SK-N-SH (cell line): Measurements from ENCODE around the gene ADRM1. TPM values are rescaled to one million over a fixed set of nuclear protein-coding genes. Genes with fewer than 3 reads are reported as not detected.

Experiments
- CTCF ChIA-PET: fragments of 300-600, 350-600 bp; formaldehyde crosslinking; extraction: SDS; loops from one replicate; lab custom pipeline; 2021; lab: Yijun Ruan, JAX
- POLR2A ChIA-PET: fragments of 350-600 bp; sonication (Branson Sonifier 250); formaldehyde crosslinking; extraction: SDS; loops from one replicate; lab custom pipeline; 2020; ENCODE audit warnings: antibody characterized with exemption, inconsistent platforms; lab: Yijun Ruan, JAX
- DNase-seq: peaks from one replicate; pipeline ENCODE4 v3.0.0; 2012
- H2AFZ ChIP-seq: fragments of 200-600 bp; sonication (generic); 2 replicates; pipeline ENCODE4 v1.8.1; 2016; ENCODE audit warnings: antibody characterized with exemption, mild to moderate bottlenecking, low read depth
- H3F3A ChIP-seq: fragments of 200-600 bp; sonication (generic); replicated peaks from 2 replicates; pipeline ENCODE3; 2016; ENCODE audit warnings: antibody characterized with exemption, mild to moderate bottlenecking; ENCODE audit not compliant: insufficient read depth
- H3K27ac ChIP-seq, 2 experiments: fragments of 200-500 bp in 1 of 2; fragments of 200-600 bp in 1 of 2; sonication (Bioruptor generic) in 1 of 2; sonication (generic), shearing (Covaris generic) in 1 of 2; 2 replicates each; pipeline versions ENCODE4 v1.5.1 to v1.6.1; 2014 to 2016; ENCODE audit warnings: low read depth in 2 of 2, inconsistent platforms in 1 of 2, low read length in 1 of 2, mild to moderate bottlenecking in 1 of 2, mixed read lengths in 1 of 2
- H3K27me3 ChIP-seq: fragments of 200-600 bp; sonication (generic), shearing (Covaris generic); 2 replicates; pipeline ENCODE4 v1.6.1; 2016; ENCODE audit warnings: mixed run types; ENCODE audit not compliant: insufficient read depth
- H3K36me3 ChIP-seq, 2 experiments: fragments of 200-500 bp in 1 of 2; fragments of 200-600 bp in 1 of 2; sonication (Bioruptor generic) in 1 of 2; sonication (generic) in 1 of 2; replicated peaks in 1 of 2; 2 replicates each; pipeline versions ENCODE3 to v1.5.1; 2014 to 2016; ENCODE audit warnings: low read length in 1 of 2, mild to moderate bottlenecking in 1 of 2; ENCODE audit not compliant: insufficient read depth in 2 of 2, control insufficient read depth in 1 of 2
- H3K4me1 ChIP-seq, 2 experiments: fragments of 200-500 bp in 1 of 2; fragments of 200-600 bp in 1 of 2; sonication (Bioruptor generic) in 1 of 2; sonication (generic), shearing (Covaris generic) in 1 of 2; 2 replicates each; pipeline versions ENCODE4 v1.5.1 to v1.6.1; 2014 to 2016; ENCODE audit warnings: low read depth in 1 of 2, low read length in 1 of 2, mixed run types in 1 of 2; ENCODE audit not compliant: insufficient read depth in 2 of 2, control insufficient read depth in 1 of 2
- H3K4me2 ChIP-seq: fragments of 200-600 bp; sonication (generic), shearing (Covaris generic); 2 replicates; pipeline ENCODE4 v1.6.1; 2017; ENCODE audit warnings: mixed run types
- H3K4me3 ChIP-seq, 2 experiments: fragments of 200-500 bp in 1 of 2; fragments of 200-600 bp in 1 of 2; sonication (Bioruptor generic) in 1 of 2; sonication (generic), shearing (Covaris generic) in 1 of 2; 2 replicates each; pipeline versions ENCODE4 v1.5.1 to v1.8.1; 2014 to 2016; ENCODE audit warnings: low read depth in 2 of 2, inconsistent platforms in 1 of 2, low read length in 1 of 2, mild to moderate bottlenecking in 1 of 2, mixed read lengths in 1 of 2, moderate library complexity in 1 of 2
- H3K79me2 ChIP-seq: fragments of 200-600 bp; sonication (generic); 2 replicates; pipeline ENCODE4 v1.8.1; 2017; ENCODE audit warnings: mild to moderate bottlenecking; ENCODE audit not compliant: insufficient read depth
- H3K9ac ChIP-seq: fragments of 200-600 bp; sonication (generic); 2 replicates; pipeline ENCODE4 v1.6.1; 2017; ENCODE audit warnings: mixed run types
- H3K9me2 ChIP-seq: fragments of 200-600 bp; sonication (generic); 2 replicates; pipeline ENCODE4 v1.6.1; 2017; ENCODE audit warnings: mixed run types
- H3K9me3 ChIP-seq: fragments of 200-600 bp; sonication (generic); 2 replicates; pipeline ENCODE4 v1.6.1; 2017; ENCODE audit warnings: mixed run types, mild to moderate bottlenecking, moderate library complexity
- H4K20me1 ChIP-seq: fragments of 200-600 bp; sonication (generic); 2 replicates; pipeline ENCODE4 v1.6.1; 2017; ENCODE audit warnings: mild to moderate bottlenecking, mixed run types; ENCODE audit not compliant: insufficient read depth
- CHD2 ChIP-seq: fragments of 150-350 bp; IDR thresholded peaks from 2 replicates; pipeline ENCODE4 v1.6.1; 2018; ENCODE audit warnings: low read length; ENCODE audit not compliant: partially characterized antibody
- EZH2phosphoT487 ChIP-seq: fragments of 200-600 bp; sonication (generic); IDR thresholded peaks from 2 replicates; pipeline ENCODE4 v1.6.1; 2017; ENCODE audit warnings: low read depth, mixed run types, mild to moderate bottlenecking, antibody characterized with exemption, moderate library complexity, borderline replicate concordance
- FOSL2 ChIP-seq: IDR thresholded peaks from 2 replicates; pipeline ENCODE4 v1.4.0; 2012; ENCODE audit warnings: low read depth, mild to moderate bottlenecking, moderate library complexity, borderline replicate concordance
- FOXJ3 ChIP-seq: sonication (generic); formaldehyde crosslinking; IDR thresholded peaks from 2 replicates; pipeline ENCODE4 v1.5.1; 2020; ENCODE audit warnings: mild to moderate bottlenecking, missing genetic modification reagents
- FOXM1 ChIP-seq: IDR thresholded peaks from 2 replicates; pipeline ENCODE4 v1.4.0; 2012; ENCODE audit warnings: low read depth, mild to moderate bottlenecking
- GATA2 ChIP-seq: sonication (generic); formaldehyde crosslinking; IDR thresholded peaks from 2 replicates; pipeline ENCODE4 v1.5.0; 2020; ENCODE audit warnings: mild to moderate bottlenecking, missing genetic modification reagents
- MEF2A ChIP-seq: IDR thresholded peaks from 2 replicates; pipeline ENCODE4 v1.4.0; 2012; ENCODE audit warnings: low read depth, borderline replicate concordance
- MXI1 ChIP-seq: IDR thresholded peaks from 2 replicates; pipeline ENCODE4 v1.6.1; 2012; ENCODE audit warnings: mild to moderate bottlenecking, low read depth, low read length, improper control_type of control experiment
- NRF1 ChIP-seq: IDR thresholded peaks from 2 replicates; pipeline ENCODE4 v1.6.1; 2012; ENCODE audit warnings: low read depth, mild to moderate bottlenecking, low read length
- POLR2AphosphoS5 ChIP-seq: IDR thresholded peaks from 2 replicates; pipeline ENCODE4 v1.6.1; 2012; ENCODE audit warnings: low read depth, low read length
- YY1 ChIP-seq: IDR thresholded peaks from 2 replicates; pipeline ENCODE4 v1.4.0; 2012; ENCODE audit warnings: low read depth, mild to moderate bottlenecking
- WGBS: methylation state at CpG from one replicate; pipeline ENCODE4 v1.1.6; 2017; ENCODE audit warnings: low lambda C conversion rate; 5-methylcytosine and 5-hydroxymethylcytosine counted together
- polyA plus RNA-seq, 3 experiments: library from polyadenylated mRNA; depleted of rRNA; stranded (reverse); fragments of >200 nt; gene quantifications; 2 replicates each; pipeline ENCODE4 v1.2.3, GENCODE V29; 2012
- TF ChIP-seq, protein P1 (sequence below): IDR thresholded peaks from 2 replicates; pipeline ENCODE4 v1.4.0; 2012; ENCODE audit warnings: low read depth
- TF ChIP-seq, protein P2 (sequence below): fragments of 150-350 bp; IDR thresholded peaks from 2 replicates; pipeline ENCODE4 v1.6.1; 2016; ENCODE audit warnings: mild to moderate bottlenecking, low read depth, low read length
- TF ChIP-seq, protein P3 (sequence below): fragments of 150-350 bp; IDR thresholded peaks from 2 replicates; pipeline ENCODE4 v1.6.1; 2017; ENCODE audit warnings: antibody characterized with exemption, low read length, low read depth, borderline replicate concordance
- TF ChIP-seq, protein P4 (sequence below): IDR thresholded peaks from 2 replicates; pipeline ENCODE4 v1.4.0; 2012; ENCODE audit warnings: low read depth, borderline replicate concordance

The ADRM1 gene
- polyA plus RNA-seq, 1 of the 3 experiments (the other 2 are of a cell fraction), result 142 TPM

DNA sequence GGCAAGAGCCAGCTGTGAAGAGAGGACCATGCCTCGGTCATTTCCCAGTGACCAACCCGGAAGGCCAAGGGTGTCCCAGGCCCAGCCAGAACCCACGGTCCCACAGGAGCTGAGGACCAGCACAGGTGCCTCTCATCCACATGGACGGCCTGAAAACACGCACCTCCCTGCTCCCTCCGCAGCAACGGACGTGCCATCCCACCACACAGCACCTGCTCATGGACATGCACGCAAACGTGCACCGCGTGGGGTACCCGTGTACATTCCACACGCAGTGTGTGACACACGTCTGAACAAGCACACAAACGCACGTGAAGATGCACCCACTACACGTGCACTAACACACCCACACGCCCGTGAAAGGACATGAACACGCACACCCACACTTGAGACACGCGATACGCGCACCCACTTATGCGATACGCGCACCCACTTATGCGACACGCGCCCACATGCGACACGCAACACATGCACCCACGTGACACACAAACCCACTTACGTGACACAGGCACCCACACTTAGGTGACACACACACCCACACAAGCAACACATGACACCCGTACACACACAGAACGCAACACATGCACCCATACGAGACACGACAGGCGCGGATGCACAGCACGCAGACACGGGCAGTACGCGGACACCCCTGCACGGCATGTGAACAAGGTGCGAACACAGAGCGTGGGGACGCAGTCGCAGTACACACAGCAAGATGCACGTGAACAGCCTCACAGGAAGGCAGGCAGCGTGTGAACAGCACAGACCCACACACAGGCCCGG is 34.2 kb downstream of the ADRM1 start:
- H3K79me2 ChIP-seq, result no peaks in the 10 kb centered on the region
- H3K27me3 ChIP-seq, result no peaks in the 10 kb centered on the region
- no peak overlapping the region for H3K9ac ChIP-seq
- H3K36me3 ChIP-seq, result peaks cover 12 to 40% of the 10 kb centered on the region in 2 experiments
- H3K9me2 ChIP-seq, result no peaks in the 10 kb centered on the region
- ChIA-PET CTCF (interaction anchor here (1.8 kb wide), 1 partner anchor 45 kb away, joined by 4 read pairs; no protein-coding TSS in a partner anchor), POLR2A (no interaction called here)
- H3F3A ChIP-seq, result no peaks in the 10 kb centered on the region
- no peaks in the 10 kb centered on the region for H3K9me3 ChIP-seq
- H3K4me3 ChIP-seq, result no peak overlapping the region
- no peak for DNase-seq
- 96% methylated on average over 40 of the region's 53 CpGs for WGBS
- H4K20me1 ChIP-seq, result no peaks in the 10 kb centered on the region
- no peaks in the 10 kb centered on the region for H3K4me1 ChIP-seq
- H3K4me2 ChIP-seq, result no peak overlapping the region
- H3K27ac ChIP-seq, result no peak overlapping the region
- no peak overlapping the region for H2AFZ ChIP-seq
- TF ChIP-seq POLR2AphosphoS5 (no peak), CHD2 (no peak), FOSL2 (no peak), EZH2phosphoT487 (no peak), YY1 (no peak), NRF1 (no peak), FOXM1 (no peak), MXI1 (no peak), FOXJ3 (CRISPR knock-in tag) (no peak), GATA2 (CRISPR knock-in tag) (no peak), MEF2A (no peak)
- TF ChIP-seq, protein P1, sequence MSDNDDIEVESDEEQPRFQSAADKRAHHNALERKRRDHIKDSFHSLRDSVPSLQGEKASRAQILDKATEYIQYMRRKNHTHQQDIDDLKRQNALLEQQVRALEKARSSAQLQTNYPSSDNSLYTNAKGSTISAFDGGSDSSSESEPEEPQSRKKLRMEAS, result no peak
- TF ChIP-seq, protein P2, sequence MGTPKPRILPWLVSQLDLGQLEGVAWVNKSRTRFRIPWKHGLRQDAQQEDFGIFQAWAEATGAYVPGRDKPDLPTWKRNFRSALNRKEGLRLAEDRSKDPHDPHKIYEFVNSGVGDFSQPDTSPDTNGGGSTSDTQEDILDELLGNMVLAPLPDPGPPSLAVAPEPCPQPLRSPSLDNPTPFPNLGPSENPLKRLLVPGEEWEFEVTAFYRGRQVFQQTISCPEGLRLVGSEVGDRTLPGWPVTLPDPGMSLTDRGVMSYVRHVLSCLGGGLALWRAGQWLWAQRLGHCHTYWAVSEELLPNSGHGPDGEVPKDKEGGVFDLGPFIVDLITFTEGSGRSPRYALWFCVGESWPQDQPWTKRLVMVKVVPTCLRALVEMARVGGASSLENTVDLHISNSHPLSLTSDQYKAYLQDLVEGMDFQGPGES, result no peak
- TF ChIP-seq, protein P3, sequence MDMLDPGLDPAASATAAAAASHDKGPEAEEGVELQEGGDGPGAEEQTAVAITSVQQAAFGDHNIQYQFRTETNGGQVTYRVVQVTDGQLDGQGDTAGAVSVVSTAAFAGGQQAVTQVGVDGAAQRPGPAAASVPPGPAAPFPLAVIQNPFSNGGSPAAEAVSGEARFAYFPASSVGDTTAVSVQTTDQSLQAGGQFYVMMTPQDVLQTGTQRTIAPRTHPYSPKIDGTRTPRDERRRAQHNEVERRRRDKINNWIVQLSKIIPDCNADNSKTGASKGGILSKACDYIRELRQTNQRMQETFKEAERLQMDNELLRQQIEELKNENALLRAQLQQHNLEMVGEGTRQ, result no peak
- TF ChIP-seq, protein P4, sequence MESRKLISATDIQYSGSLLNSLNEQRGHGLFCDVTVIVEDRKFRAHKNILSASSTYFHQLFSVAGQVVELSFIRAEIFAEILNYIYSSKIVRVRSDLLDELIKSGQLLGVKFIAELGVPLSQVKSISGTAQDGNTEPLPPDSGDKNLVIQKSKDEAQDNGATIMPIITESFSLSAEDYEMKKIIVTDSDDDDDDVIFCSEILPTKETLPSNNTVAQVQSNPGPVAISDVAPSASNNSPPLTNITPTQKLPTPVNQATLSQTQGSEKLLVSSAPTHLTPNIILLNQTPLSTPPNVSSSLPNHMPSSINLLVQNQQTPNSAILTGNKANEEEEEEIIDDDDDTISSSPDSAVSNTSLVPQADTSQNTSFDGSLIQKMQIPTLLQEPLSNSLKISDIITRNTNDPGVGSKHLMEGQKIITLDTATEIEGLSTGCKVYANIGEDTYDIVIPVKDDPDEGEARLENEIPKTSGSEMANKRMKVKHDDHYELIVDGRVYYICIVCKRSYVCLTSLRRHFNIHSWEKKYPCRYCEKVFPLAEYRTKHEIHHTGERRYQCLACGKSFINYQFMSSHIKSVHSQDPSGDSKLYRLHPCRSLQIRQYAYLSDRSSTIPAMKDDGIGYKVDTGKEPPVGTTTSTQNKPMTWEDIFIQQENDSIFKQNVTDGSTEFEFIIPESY, result no peak
